Stimulated activated CD8-positive, alpha-beta memory T cell treated with anti-CD3 and anti-CD28 coated beads, Interleukin-7, amount 100 ng/mL, for 24 hours (primary cell): ENCODE measurements around the gene C16orf74.

Experiments used
- DNase-seq: peaks from one replicate; pipeline ENCODE4 v3.0.0-alpha.2; 2020; ENCODE audit warnings: low read depth

C16orf74 gene

DNA sequence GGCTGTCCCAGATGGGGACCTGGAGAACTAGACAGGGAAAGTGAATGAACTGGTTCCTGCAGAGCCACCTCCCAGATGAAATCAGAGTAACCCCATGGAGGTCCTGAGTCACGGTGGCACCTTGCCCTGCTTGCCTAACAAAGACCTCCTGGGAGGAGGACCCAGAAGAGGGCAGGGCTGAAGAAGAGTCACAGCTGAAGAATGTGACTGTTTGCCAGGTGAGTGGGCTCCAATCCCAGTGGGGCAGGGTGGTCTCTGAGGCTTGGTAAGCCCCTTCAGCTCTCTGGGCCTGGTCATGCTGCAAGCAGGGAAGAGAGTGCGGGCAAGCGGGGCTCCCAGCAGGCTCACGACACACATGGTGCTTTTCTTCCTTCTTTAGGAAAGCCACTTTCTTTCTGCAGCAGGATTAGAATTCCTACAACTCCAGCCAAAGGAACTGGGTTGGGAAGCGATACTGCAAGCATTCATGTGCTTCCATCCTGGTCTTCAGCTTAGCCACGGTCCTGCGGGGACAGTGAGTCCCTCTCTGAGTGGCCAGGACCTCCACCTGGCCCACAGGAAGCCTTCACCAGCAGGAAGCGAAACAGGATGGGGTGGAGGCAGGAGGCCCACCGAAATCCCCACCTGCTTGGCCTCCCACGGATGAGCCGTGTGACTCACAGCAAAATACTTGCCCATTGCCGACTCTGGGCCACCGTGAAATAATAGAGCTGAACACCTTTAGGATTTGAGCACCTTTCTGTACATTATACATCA lies 4.3 kb downstream of the C16orf74 start:
- no peak for DNase-seq

DNA sequence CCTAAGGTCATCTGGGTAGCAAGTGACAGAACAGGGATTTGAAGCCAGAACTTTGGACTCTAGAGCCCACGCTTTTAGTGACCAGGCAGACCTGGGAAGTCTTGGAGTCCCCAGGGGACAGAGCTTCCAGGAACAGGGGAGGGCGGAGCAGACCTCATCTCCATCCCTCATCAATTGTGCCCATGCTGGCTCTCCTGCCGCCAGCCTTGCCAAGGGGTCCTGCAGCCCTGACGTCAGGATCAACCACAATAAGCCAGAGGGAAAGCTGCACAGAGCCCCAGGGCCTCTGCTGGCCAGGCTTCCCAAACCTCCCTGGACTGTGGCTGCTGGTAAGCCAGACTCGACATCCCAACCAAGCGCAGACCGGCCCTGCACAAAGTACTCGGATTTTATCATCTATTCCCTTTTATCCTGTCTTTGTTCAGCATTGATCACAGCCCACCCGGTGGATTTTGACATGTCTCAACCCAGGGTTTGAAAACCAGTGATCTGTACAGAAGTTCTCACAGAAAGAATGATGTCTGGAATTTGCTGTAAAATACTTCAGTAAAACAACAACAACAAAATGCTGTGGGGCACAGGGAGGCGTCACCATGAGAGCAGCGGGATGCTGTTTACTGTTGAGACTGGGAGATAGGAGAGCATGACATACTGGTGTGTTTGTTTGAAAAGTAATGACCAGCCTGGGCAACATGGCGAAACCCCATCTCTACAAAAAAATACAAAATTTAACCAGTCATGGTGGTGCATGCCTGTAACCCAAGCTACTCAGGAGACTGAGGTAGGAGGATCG lies 11.8 kb downstream of the C16orf74 start:
- DNase-seq, result no peak

GRCh38 chr16:85736921-85737320 lies 14.0 kb downstream of the C16orf74 start:
- no peak for DNase-seq

- no peak for DNase-seq
These were observed 14.9 kb downstream of the C16orf74 start for GRCh38 chr16:85735946-85736345.

- no peak for DNase-seq
These were observed 15.7 kb downstream of the C16orf74 start for GRCh38 chr16:85735225-85735635.

GRCh38 chr16:85734311-85735017 lies 16.4 kb downstream of the C16orf74 start:
- DNase-seq, result no peak

DNA sequence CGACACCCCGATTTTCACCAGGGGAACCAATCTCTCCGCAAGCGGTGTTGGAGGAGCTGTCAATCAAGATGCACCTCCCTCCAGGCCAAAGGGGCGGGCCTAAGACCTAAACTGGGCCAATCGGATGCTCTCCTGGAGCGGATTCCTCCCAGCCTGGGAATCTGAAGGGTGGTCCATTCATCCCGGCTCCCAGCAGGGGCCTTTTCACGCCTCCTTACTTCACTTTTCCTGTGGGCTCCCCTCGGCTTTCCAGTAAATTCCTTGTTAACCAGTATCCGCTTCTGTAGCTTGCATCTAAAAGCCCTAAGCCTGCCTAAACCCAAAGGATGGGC lies 17.1 kb downstream of the C16orf74 start:
- no peak for DNase-seq

DNA sequence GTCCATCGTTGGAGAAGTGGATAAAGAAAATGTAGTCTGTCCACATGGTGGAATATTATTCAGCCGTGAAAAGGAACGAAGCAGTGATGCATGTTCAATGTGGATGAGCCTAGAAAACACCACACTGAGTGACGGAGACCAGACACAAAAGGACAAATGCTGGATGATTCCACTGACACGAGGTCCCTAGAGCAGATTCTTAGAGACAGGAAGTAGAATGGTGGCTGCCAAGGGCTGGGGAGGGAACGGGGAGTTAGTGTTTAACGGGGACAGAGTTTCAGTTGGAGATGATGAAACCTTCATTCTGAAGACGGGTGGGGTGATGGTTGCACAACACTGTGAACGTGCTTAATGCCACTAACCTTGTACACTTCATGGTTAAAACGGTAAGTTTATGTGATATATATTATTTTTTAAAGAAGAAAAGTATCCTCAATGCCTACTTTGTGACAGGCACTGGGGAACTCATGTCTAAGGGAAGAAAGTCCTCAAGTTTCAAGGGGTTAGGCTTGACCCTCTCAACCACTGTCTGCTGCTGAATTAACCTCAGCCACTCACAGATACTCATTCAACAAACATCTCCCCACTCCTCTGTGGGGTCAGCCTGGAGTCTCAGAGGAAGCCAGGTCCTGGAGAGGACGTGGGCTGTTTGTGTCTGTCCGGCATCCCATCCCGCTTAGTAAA lies 17.6 kb downstream of the C16orf74 start:
- no peak for DNase-seq

DNA sequence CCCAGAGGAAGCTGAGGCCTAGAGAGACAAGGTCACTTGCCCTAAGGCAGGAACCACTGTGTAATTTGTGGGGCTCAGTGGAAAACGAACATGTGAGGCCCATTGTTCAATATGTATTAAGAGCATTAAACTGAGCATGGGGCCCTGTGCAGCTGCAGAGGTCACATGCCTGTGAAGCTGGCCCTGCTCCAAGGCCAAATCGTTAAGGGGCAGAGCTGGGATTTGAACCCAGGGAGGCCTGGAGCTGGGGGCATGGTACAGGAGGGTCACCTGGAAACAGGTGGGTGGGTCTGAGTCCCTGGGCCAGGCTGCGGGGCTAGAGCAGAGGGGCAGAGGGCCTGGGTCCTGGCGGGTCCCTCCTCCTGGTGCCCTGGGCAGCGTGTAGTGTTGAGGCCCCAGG lies 19.7 kb downstream of the C16orf74 start:
- DNase-seq, result no peak

DNA sequence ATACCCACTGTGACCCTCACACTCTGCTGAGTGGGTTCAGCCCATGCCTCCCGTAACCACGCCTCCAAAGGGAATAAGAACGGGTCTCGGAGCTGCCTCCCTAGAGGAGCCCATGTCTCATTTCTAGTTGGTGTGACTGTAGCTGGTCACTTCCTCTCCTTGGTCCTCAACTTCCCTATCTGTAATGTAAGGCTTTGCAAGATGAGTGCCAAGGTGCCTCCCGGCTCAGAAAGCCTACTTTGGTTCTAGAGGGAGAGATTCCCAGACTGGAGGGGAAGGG lies 20.8 kb downstream of the C16orf74 start:
- no peak for DNase-seq

- no peak for DNase-seq
These were observed 21.3 kb downstream of the C16orf74 start for GRCh38 chr16:85729452-85730185.

GRCh38 chr16:85728879-85729278 lies 22.0 kb downstream of the C16orf74 start:
- no peak for DNase-seq

- no peak for DNase-seq
These were observed 26.0 kb downstream of the C16orf74 start for GRCh38 chr16:85724936-85725335.

- no peak for DNase-seq
These were observed 26.6 kb downstream of the C16orf74 start for GRCh38 chr16:85724126-85724879.

DNA sequence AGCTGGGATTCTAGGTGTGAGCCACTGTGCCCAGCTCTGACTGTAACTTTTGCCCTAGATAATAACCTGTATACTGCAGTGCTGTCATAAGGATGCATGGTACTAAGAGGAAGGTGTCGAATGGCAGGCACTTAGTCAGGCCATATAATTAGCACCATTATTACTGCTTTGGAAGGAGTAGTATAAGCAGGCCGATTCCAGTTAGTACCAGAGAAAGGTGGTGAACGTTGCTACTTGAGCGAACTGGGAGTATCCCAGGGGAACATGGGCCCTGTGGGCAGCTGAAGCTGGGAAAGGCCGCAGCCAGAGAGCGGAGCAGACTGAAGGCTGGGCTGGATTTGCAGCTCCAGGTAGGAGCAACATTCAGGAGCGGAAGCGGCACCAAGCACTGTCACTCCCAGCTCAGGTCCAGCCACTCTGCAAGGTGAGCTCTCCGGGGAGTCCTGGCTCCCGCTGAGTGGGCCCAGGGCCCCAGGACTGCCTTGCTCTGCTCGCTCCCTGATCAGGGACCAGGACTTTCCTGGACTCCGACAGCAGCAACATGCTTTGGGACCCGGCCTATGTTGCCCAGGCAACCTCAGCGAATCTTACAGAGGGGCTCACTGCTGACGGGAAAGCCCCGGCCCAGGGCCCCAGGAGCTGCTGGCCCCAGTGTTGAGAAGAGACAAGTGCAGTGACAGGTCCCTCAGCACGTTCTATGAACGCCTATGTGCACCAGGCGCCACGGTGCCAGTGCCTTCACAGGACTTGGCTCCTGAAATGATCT lies 28.6 kb downstream of the C16orf74 start:
- DNase-seq, result no peak

DNA sequence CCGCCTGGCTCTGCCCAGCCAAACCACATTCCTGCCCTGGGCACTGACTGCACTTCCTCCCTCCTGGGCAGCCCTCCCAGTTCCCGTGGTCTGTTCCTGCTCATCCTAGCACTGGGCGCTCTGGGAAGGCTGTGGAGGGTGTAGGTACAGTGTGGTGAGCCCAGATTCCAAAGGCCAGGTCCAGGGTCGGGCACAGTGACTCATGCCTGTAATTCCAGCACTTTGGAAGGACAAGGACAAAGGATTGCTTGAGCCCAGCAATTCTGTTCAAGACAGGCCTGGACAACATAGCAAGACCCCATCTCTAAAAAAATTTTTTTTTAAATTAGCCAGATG lies 30.6 kb downstream of the C16orf74 start:
- no peak for DNase-seq

DNA sequence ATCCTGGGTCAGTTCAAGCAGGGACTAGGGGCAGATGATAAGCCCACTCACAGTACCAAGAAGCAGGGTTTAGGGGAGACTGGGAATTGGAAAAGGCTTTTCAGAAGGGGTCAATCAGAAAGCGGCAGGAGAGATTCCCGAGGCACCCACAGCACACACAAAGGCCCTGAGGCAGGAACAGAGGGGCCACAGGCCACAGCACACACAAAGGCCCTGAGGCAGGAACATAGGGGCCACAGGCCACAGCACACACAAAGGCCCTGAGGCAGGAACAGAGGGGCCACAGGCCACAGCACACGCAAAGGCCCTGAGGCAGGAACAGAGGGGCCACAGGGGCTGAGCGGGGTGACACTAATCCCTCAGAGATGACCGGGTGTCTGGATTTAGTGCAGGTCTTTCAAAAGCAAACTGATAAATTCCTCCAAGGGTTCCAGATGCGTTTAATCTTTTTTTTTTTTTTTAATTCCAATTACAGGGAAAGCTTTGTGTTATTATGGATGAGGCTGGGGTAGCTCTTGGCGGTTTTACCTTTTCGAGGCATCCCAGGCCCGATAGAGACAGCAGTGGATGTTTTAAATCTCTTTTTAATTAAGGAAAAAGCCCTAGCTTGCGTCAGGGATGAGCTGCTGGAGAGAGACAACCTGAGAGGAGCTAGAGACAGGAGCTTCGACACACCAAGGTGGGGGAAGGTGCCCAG lies 31.1 kb downstream of the C16orf74 start:
- DNase-seq, result no peak

DNA sequence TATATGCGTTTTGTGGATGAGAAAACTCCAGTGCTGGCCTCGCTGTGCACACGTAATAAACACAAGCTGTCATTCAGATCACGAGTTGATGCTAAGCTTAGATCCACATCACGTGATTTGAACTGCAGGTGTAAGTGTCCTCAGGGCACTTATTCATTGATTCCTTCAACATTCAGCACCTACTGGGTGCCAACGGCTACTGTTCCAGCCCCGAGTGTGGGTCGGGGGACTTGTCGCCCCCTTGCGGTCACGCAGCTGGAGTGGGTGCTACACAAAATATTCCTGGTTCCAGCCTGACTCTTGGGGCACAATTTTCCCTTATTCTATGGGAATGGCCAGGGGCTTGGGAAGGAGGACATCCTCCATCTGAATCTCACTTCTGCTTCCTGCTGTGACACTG lies 32.2 kb downstream of the C16orf74 start:
- no peak for DNase-seq

- no peak for DNase-seq
These were observed 32.8 kb downstream of the C16orf74 start for GRCh38 chr16:85718153-85718477.
